ENCODE results near the gene RAP1B.

The RAP1B gene

GRCh38 chr12:68699486-68699885 is 88.8 kb downstream of the RAP1B start:
- DNase-seq (ENCODE audit: low read depth), result no peak

Measured in stimulated activated CD8-positive, alpha-beta memory T cell treated with anti-CD3 and anti-CD28 coated beads, Interleukin-15, amount 100 ng/mL, for 1 hour (primary cell).